H1 (cell line): ENCODE data around the gene RNF220. TPM values are rescaled to one million over a fixed set of nuclear protein-coding genes. Genes with fewer than 3 reads are reported as not detected.

Experiments
- CTCF ChIA-PET: fragments of 300-600 bp; sonication (Branson Sonifier 250); formaldehyde crosslinking; loops from one replicate; lab custom pipeline; 2021; ENCODE audit not compliant: partially characterized antibody; lab: Charles Lee
- POLR2A ChIA-PET: fragments of 300-600 bp; sonication (Branson Sonifier 250); formaldehyde crosslinking; loops from one replicate; lab custom pipeline; 2021; ENCODE audit warnings: inconsistent platforms; ENCODE audit not compliant: partially characterized antibody; lab: Charles Lee
- DNase-seq, 2 experiments: peaks; one replicate each; pipeline versions ENCODE4 v3.0.0 to v3.0.0-alpha.2; 2010 to 2022; ENCODE audit warnings: low spot score in 2 of 2, low read depth in 1 of 2, mixed read lengths in 1 of 2
- FAIRE-seq: peaks from 2 replicates; lab custom pipeline; 2011; peaks lifted over from hg19 to GRCh38; lab: Jason Lieb, UNC
- H2AFZ ChIP-seq: 2 replicates; pipeline ENCODE4 v1.8.1; 2012; ENCODE audit warnings: low read length, inconsistent platforms
- H2AK5ac ChIP-seq: 2 replicates; pipeline ENCODE4 v1.6.1; 2013; ENCODE audit warnings: low read depth, low read length
- H2BK120ac ChIP-seq: replicated peaks from 2 replicates; pipeline ENCODE3; 2013; ENCODE audit warnings: low read depth, low read length, inconsistent platforms
- H2BK12ac ChIP-seq: 2 replicates; pipeline ENCODE4 v1.6.1; 2013; ENCODE audit warnings: low read depth, low read length
- H2BK15ac ChIP-seq: 2 replicates; pipeline ENCODE4 v1.6.1; 2013; ENCODE audit warnings: low read length
- H2BK20ac ChIP-seq: 2 replicates; pipeline ENCODE4 v1.6.1; 2013; ENCODE audit warnings: low read length
- H2BK5ac ChIP-seq: 2 replicates; pipeline ENCODE4 v1.6.1; 2013; ENCODE audit warnings: low read depth, low read length
- H3K14ac ChIP-seq: 2 replicates; pipeline ENCODE4 v1.6.1; 2013; ENCODE audit warnings: inconsistent platforms; ENCODE audit not compliant: insufficient read length
- H3K18ac ChIP-seq: 2 replicates; pipeline ENCODE4 v1.6.1; 2013; ENCODE audit warnings: low read length; ENCODE audit errors: extremely low read depth
- H3K23ac ChIP-seq: 2 replicates; pipeline ENCODE4 v1.6.1; 2013; ENCODE audit warnings: inconsistent platforms; ENCODE audit not compliant: insufficient read length
- H3K23me2 ChIP-seq: 2 replicates; pipeline ENCODE4 v1.6.1; 2013; ENCODE audit warnings: low read depth, low read length
- H3K27ac ChIP-seq: 2 replicates; pipeline ENCODE4 v1.6.1; 2011; ENCODE audit warnings: low read depth, low read length, inconsistent platforms
- H3K27me3 ChIP-seq, 4 experiments: replicated peaks in 1 of 4; 1 replicate in 1 of 4; 2 replicates in 3 of 4; pipeline versions ENCODE4 v1.6.1 to v1.8.1; 2011 to 2013; ENCODE audit warnings: low read length in 3 of 4, mild to moderate bottlenecking in 3 of 4, inconsistent platforms in 2 of 4, mixed read lengths in 2 of 4, moderate library complexity in 1 of 4; ENCODE audit not compliant: control insufficient read depth in 3 of 4, insufficient read depth in 3 of 4; ENCODE audit errors: extremely low read depth in 1 of 4
- H3K36me3 ChIP-seq, 4 experiments: 2 replicates each; pipeline versions ENCODE4 v1.6.1 to v1.8.1; 2011 to 2013; ENCODE audit warnings: mild to moderate bottlenecking in 4 of 4, low read length in 3 of 4, moderate library complexity in 2 of 4, control low read depth in 1 of 4, inconsistent platforms in 1 of 4; ENCODE audit not compliant: insufficient read depth in 4 of 4, control insufficient read depth in 2 of 4
- H3K4ac ChIP-seq: replicated peaks from 2 replicates; pipeline ENCODE3; 2013; ENCODE audit warnings: low read length, low read depth, mixed read lengths, inconsistent platforms; ENCODE audit not compliant: insufficient read length
- H3K4me1 ChIP-seq, 4 experiments: replicated peaks in 1 of 4; 1 replicate in 1 of 4; 2 replicates in 3 of 4; pipeline versions ENCODE4 v1.6.1 to v1.8.1; 2011 to 2013; ENCODE audit warnings: low read length in 3 of 4, inconsistent platforms in 2 of 4, mixed read lengths in 1 of 4; ENCODE audit not compliant: insufficient read depth in 4 of 4, control insufficient read depth in 3 of 4
- H3K4me2 ChIP-seq, 2 experiments: 2 replicates each; pipeline versions ENCODE4 v1.6.1 to v1.8.1; 2011 to 2013; ENCODE audit warnings: low read depth in 2 of 2, low read length in 2 of 2, control low read depth in 1 of 2, inconsistent platforms in 1 of 2, mild to moderate bottlenecking in 1 of 2; ENCODE audit not compliant: insufficient read depth in 1 of 2
- H3K4me3 ChIP-seq, 4 experiments: fragments of 200-600, 300-600 bp in 1 of 4; sonication (generic), shearing (Covaris generic), sonication (Bioruptor Twin) in 1 of 4; 2 replicates each; pipeline versions ENCODE4 v1.5.1 to v1.8.1; 2011 to 2016; ENCODE audit warnings: low read length in 4 of 4, low read depth in 3 of 4, control low read depth in 2 of 4, inconsistent platforms in 2 of 4, mild to moderate bottlenecking in 2 of 4, mixed read lengths in 1 of 4, moderate library complexity in 1 of 4; ENCODE audit not compliant: insufficient read depth in 2 of 4; ENCODE audit errors: extremely low read depth in 1 of 4
- H3K56ac ChIP-seq: replicated peaks from 2 replicates; pipeline ENCODE3; 2013; ENCODE audit warnings: low read depth, mild to moderate bottlenecking, mixed read lengths, low read length, inconsistent platforms; ENCODE audit not compliant: insufficient read length
- H3K79me1 ChIP-seq: 2 replicates; pipeline ENCODE4 v1.6.1; 2013; ENCODE audit warnings: low read depth, low read length, control low read depth
- H3K79me2 ChIP-seq, 2 experiments: 2 replicates each; pipeline versions ENCODE4 v1.6.1 to v1.8.1; 2012 to 2013; ENCODE audit warnings: low read length in 2 of 2, mild to moderate bottlenecking in 2 of 2, inconsistent platforms in 1 of 2; ENCODE audit not compliant: insufficient read depth in 2 of 2, control insufficient read depth in 1 of 2
- H3K9ac ChIP-seq, 4 experiments: replicated peaks in 1 of 4; 1 replicate in 1 of 4; 2 replicates in 3 of 4; pipeline versions ENCODE4 v1.6.1 to v1.8.1; 2011 to 2013; ENCODE audit warnings: low read depth in 3 of 4, low read length in 3 of 4, control low read depth in 2 of 4, mild to moderate bottlenecking in 2 of 4, moderate library complexity in 2 of 4, inconsistent platforms in 1 of 4; ENCODE audit errors: extremely low read depth in 1 of 4
- H3K9me3 ChIP-seq, 2 experiments: 2 replicates each; pipeline versions ENCODE4 v1.6.1 to v1.8.1; 2012 to 2013; ENCODE audit warnings: mild to moderate bottlenecking in 2 of 2, moderate library complexity in 2 of 2, control low read depth in 1 of 2, inconsistent platforms in 1 of 2, low read depth in 1 of 2, low read length in 1 of 2, mixed read lengths in 1 of 2; ENCODE audit not compliant: insufficient read depth in 2 of 2
- H4K20me1 ChIP-seq, 2 experiments: replicated peaks in 1 of 2; 2 replicates each; pipeline versions ENCODE3 to v1.8.1; 2011 to 2013; ENCODE audit warnings: inconsistent platforms in 2 of 2, low read length in 2 of 2, mild to moderate bottlenecking in 1 of 2; ENCODE audit not compliant: insufficient read depth in 2 of 2, control insufficient read depth in 1 of 2
- H4K5ac ChIP-seq: 2 replicates; pipeline ENCODE4 v1.6.1; 2013; ENCODE audit warnings: low read length, low read depth, mixed read lengths, inconsistent platforms; ENCODE audit not compliant: insufficient read length
- H4K8ac ChIP-seq: 2 replicates; pipeline ENCODE4 v1.8.0; 2013; ENCODE audit warnings: mild to moderate bottlenecking, moderate library complexity, low read length, inconsistent platforms; ENCODE audit not compliant: insufficient read depth; ENCODE audit errors: extremely low read depth
- H4K91ac ChIP-seq: replicated peaks from 2 replicates; pipeline ENCODE3; 2013; ENCODE audit warnings: low read length, mixed read lengths, inconsistent platforms; ENCODE audit not compliant: insufficient read length
- BACH1 ChIP-seq: IDR thresholded peaks from 2 replicates; pipeline ENCODE4 v1.6.1; 2012; ENCODE audit warnings: low read length, improper control_type of control experiment
- BCL11A ChIP-seq, 2 experiments: IDR thresholded peaks; one replicate each; pipeline ENCODE4 v1.6.1; 2011; ENCODE audit warnings: low read depth in 2 of 2, low read length in 2 of 2, mild to moderate bottlenecking in 2 of 2
- EZH2 ChIP-seq: fragments of 200-600 bp; sonication (generic); IDR thresholded peaks from 2 replicates; pipeline ENCODE4 v1.7.1; 2012; ENCODE audit warnings: low read depth, mild to moderate bottlenecking, moderate library complexity, low read length, inconsistent platforms; ENCODE audit not compliant: severe bottlenecking
- JUN ChIP-seq: IDR thresholded peaks from 2 replicates; pipeline ENCODE4 v1.6.1; 2011; ENCODE audit warnings: low read depth, mild to moderate bottlenecking, improper control_type of control experiment, low read length
- NRF1 ChIP-seq: IDR thresholded peaks from 2 replicates; pipeline ENCODE4 v1.6.1; 2011; ENCODE audit warnings: mild to moderate bottlenecking, low read depth, low read length, improper control_type of control experiment
- POLR2A ChIP-seq, 2 experiments: IDR thresholded peaks; 1 replicate in 1 of 2; 2 replicates in 1 of 2; pipeline ENCODE4 v1.6.1; 2011; ENCODE audit warnings: low read depth in 2 of 2, low read length in 2 of 2, mild to moderate bottlenecking in 2 of 2; ENCODE audit errors: control extremely low read depth in 1 of 2
- POLR2AphosphoS5 ChIP-seq: IDR thresholded peaks from 2 replicates; pipeline ENCODE4 v1.6.1; 2011; ENCODE audit warnings: low read depth, low read length
- RFX5 ChIP-seq: IDR thresholded peaks from 2 replicates; pipeline ENCODE4 v1.6.1; 2011; ENCODE audit warnings: low read depth, low read length, improper control_type of control experiment, borderline replicate concordance
- RXRA ChIP-seq: IDR thresholded peaks from 2 replicates; pipeline ENCODE4 v1.6.1; 2011; ENCODE audit warnings: low read depth, mild to moderate bottlenecking, low read length, moderate library complexity; ENCODE audit not compliant: insufficient read depth
- SIN3A ChIP-seq, 2 experiments: IDR thresholded peaks in 1 of 2; conservative IDR thresholded peaks in 1 of 2; 2 replicates each; pipeline ENCODE4 v1.6.1; 2011 to 2012; ENCODE audit warnings: low read length in 2 of 2, improper control_type of control experiment in 1 of 2, low read depth in 1 of 2, mild to moderate bottlenecking in 1 of 2
- SIX5 ChIP-seq: IDR thresholded peaks from 2 replicates; pipeline ENCODE4 v1.6.1; 2011; ENCODE audit warnings: mild to moderate bottlenecking, low read depth, low read length
- YY1 ChIP-seq: IDR thresholded peaks from 2 replicates; pipeline ENCODE4 v1.6.1; 2011; ENCODE audit warnings: low read depth, mild to moderate bottlenecking, low read length
- WGBS, 2 experiments: shearing (Covaris generic) in 1 of 2; methylation state at CpG; one replicate each; pipeline versions ENCODE4 v1.1.6 to v1.1.7; 2013 to 2015; ENCODE audit warnings: low lambda C conversion rate in 2 of 2, mixed read lengths in 2 of 2, inconsistent platforms in 1 of 2, low coverage in 1 of 2, missing lambda C conversion rate in 1 of 2; ENCODE audit not compliant: insufficient replicate concordance in 2 of 2, insufficient coverage in 1 of 2, insufficient read length in 1 of 2; ENCODE audit errors: extremely low coverage in 1 of 2, missing lambda C conversion rate in 1 of 2; 5-methylcytosine and 5-hydroxymethylcytosine counted together
- polyA plus RNA-seq, 7 experiments: library from polyadenylated mRNA; depleted of rRNA in 3 of 7; stranded (reverse) in 5 of 7; unstranded in 2 of 7; fragments of >200 nt in 5 of 7; fragments of 200-250 nt in 2 of 7; gene quantifications; 1 replicate in 5 of 7; 2 replicates in 1 of 7; 4 replicates in 1 of 7; pipeline versions ENCODE4 v1.2.1 to v1.2.3, GENCODE V29; 2011 to 2013; ENCODE audit warnings: missing spikeins in 2 of 7, mixed read lengths in 2 of 7
- total RNA-seq: library from RNA; stranded (reverse); fragmentation: NEBNext Ultra II Directional; extraction: Animal tissue kit (Norgen Biotek cat#: 25700); gene quantifications from 2 replicates; pipeline ENCODE4 v1.2.1, GENCODE V29; 2021

Gene RNF220
- total and polyA plus RNA-seq, 2 of the 8 experiments (the other 6 are each of a cell fraction or from before 2014, with no cell fraction given) = 123 to 160 TPM

DNA sequence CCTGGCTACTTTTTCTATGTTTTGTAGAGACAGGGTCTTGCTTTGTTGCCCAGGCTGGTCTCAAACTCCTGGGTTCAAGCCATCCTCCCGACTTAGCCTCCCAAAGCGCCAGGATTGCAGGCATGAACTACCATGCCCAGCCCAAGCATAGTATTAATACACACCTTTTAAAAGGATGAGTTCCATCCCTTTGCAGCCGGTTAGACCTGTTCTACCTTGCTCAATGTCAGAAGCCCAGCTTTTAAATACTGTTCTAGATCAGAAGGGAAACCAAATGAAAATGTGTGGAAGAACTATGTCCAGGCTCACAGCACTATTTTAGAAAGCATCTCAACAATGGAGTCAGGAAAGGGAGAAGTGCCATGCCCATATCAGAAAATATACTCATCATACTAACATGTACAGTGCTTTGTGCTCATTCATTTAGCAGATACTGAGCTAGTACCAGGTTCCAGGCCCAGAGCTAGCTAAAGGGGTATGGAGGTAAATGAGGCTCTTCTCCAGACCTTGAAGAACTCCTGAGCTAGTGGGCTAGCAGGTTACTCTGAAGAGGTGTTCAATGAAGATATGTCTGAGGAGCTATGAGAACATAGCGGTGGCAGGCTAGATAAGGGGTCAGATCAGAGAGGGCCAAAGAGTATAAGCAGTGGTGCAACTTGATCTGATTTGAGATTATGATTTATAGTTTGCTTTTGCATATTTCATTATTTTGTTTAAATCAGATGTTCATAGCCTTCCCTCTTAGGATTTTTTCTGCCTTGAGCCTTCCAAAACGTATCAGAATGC is 78.2 kb downstream of the RNF220 start:
- H3K4me3 ChIP-seq = no peak overlapping the region
- no peak overlapping the region for H3K9ac ChIP-seq
- H4K8ac ChIP-seq = no peak overlapping the region
- H3K56ac ChIP-seq = no peak overlapping the region
- WGBS, 2 experiments = 92% methylated on average over 5 of the region's 5 CpGs; no CpG with 5 or more reads in 1 of the 2 experiments
- no peaks in the 10 kb centered on the region for H3K36me3 ChIP-seq
- H3K27ac ChIP-seq = no peak overlapping the region
- no peak overlapping the region for H2BK120ac ChIP-seq
- H3K4ac ChIP-seq = no peak overlapping the region
- no peaks in the 10 kb centered on the region for H4K20me1 ChIP-seq
- H3K79me2 ChIP-seq = no peaks in the 10 kb centered on the region; a peak in 1 of 4 replicates
- no peak overlapping the region for H2BK20ac ChIP-seq
- no peak overlapping the region for H3K18ac ChIP-seq
- no peak overlapping the region for H3K14ac ChIP-seq
- no peak overlapping the region for H3K23ac ChIP-seq
- H4K5ac ChIP-seq = no peak overlapping the region
- peaks cover 6 to 16% (median 10%) of the 10 kb centered on the region in 4 experiments; a peak in 6 of 7 replicates for H3K4me1 ChIP-seq
- DNase-seq = no peak
- TF ChIP-seq JUN (no peak), BACH1 (no peak), RXRA (no peak), SIX5 (no peak), POLR2A (IDR thresholded peaks at IDR 0.05; ENCODE audit: control extremely low read depth in 1 of 2, low read depth in 2 of 2, low read length in 2 of 2) (no peak), YY1 (no peak), NRF1 (no peak), BCL11A (IDR thresholded peaks at IDR 0.05; ENCODE audit: low read depth in 2 of 2, low read length in 2 of 2) (no peak), POLR2AphosphoS5 (no peak), SIN3A (conservative IDR thresholded peaks at IDR 0.05 in 1 of 2, IDR thresholded peaks at IDR 0.05 in 1 of 2; ENCODE audit: low read depth in 1 of 2, low read length in 2 of 2) (no peak), EZH2 (no peak), RFX5 (no peak)
- no peaks in the 10 kb centered on the region for H3K23me2 ChIP-seq
- peak overlapping the region; percentile 25 for H4K91ac ChIP-seq
- CTCF ChIA-PET = interaction anchor here (0.6 to 2.4 kb wide), 16 partner anchors 9 to 189 kb away, joined by 3 to 10 read pairs (median 3); no protein-coding TSS in a partner anchor
- no peak overlapping the region for H3K4me2 ChIP-seq
- no peaks in the 10 kb centered on the region for H3K27me3 ChIP-seq
- peak overlapping the region; percentile 75; the same call in 1 of the 2 replicates for H2BK12ac ChIP-seq
- no peak for FAIRE-seq
- no peak overlapping the region for H2BK15ac ChIP-seq
- no peaks in the 10 kb centered on the region for H3K9me3 ChIP-seq
- peak overlapping the region; percentile 42; the same call in 1 of the 2 replicates for H2AK5ac ChIP-seq
- no peak overlapping the region for H2BK5ac ChIP-seq
- POLR2A ChIA-PET = interaction anchor here (1.7 to 1.8 kb wide), 2 partner anchors 9 to 12 kb away, joined by 4 read pairs; no protein-coding TSS in a partner anchor
- no peak overlapping the region for H2AFZ ChIP-seq
- no peaks in the 10 kb centered on the region for H3K79me1 ChIP-seq
